Body of pancreas (tissue), 4 donors: ENCODE results near the gene MYO18B.

Experiments
- CTCF ChIP-seq, 7 experiments: fragments of 450-650 bp in 4 of 7; fragments of 200-600 bp in 3 of 7; sonication (generic) in 3 of 7; IDR thresholded peaks; one replicate each; pipeline ENCODE4 v1.5.1; 2016 to 2019; ENCODE audit warnings: antibody characterized with exemption in 7 of 7
- POLR2A ChIP-seq, 3 donors: fragments of 450-650 bp; IDR thresholded peaks; one replicate each; pipeline ENCODE4 v1.6.1; 2016; ENCODE audit warnings: antibody characterized with exemption in 3 of 3, mild to moderate bottlenecking in 2 of 3

- no peak for TF ChIP-seq CTCF (IDR thresholded peaks at IDR 0.05)
- TF ChIP-seq POLR2A (IDR thresholded peaks at IDR 0.05): no peak
These were observed 313.7 kb downstream of the MYO18B start for GRCh38 chr22:26055693-26056092.
